HCT116 (cell line): ENCODE measurements around the gene FHIT. TPM values are rescaled to one million over a fixed set of nuclear protein-coding genes. Genes with fewer than 3 reads are reported as not detected.

Source experiments
- ATAC-seq: fragments of 200-7000 bp; cut with Tn5 transposase; 2 replicates; pipeline ENCODE4 v1.9.1; 2020; ENCODE audit warnings: mild to moderate bottlenecking, moderate library complexity
- BruUV-seq: library from RNA; stranded (reverse); fragments of 400-500 nt; replicated peaks from 2 replicates; lab custom pipeline; 2021; lab: Mats Ljungman, UMichigan
- CTCF ChIA-PET: fragments of 300-600 bp; sonication (Branson Sonifier 250); formaldehyde crosslinking; loops from one replicate; lab custom pipeline; 2021; ENCODE audit warnings: antibody characterized with exemption; lab: Charles Lee
- POLR2A ChIA-PET: fragments of 300-600, 350-600 bp; sonication (Branson Sonifier 250); formaldehyde crosslinking; loops from one replicate; lab custom pipeline; 2021; ENCODE audit warnings: antibody characterized with exemption; lab: Charles Lee
- RAD21 ChIA-PET, 2 experiments: fragments of 300-600 bp; sonication (Branson Sonifier 250); formaldehyde crosslinking; loops; one replicate each; lab custom pipeline; 2023; ENCODE audit warnings: low total read pairs in 2 of 2; ENCODE audit not compliant: uncharacterized antibody in 2 of 2, unreplicated experiment in 2 of 2, low non-redundant PET in 1 of 2; lab: Charles Lee
- DNase-seq: peaks from one replicate; pipeline ENCODE4 v3.0.0-alpha.2; 2010; ENCODE audit warnings: low read depth, low spot score
- H2AFZ ChIP-seq: fragments of 200-600 bp; shearing (Covaris generic), sonication (generic); 2 replicates; pipeline ENCODE4 v1.6.1; 2017; ENCODE audit warnings: low read depth, mixed run types, mixed read lengths, antibody characterized with exemption, low read length; ENCODE audit not compliant: poor library complexity, severe bottlenecking
- H3K27ac ChIP-seq: 2 replicates; pipeline ENCODE4 v1.5.1; 2012; ENCODE audit warnings: low read depth, low read length
- H3K27me3 ChIP-seq: fragments of 200-600 bp; sonication (generic); 2 replicates; pipeline ENCODE4 v1.6.1; 2016; ENCODE audit warnings: mixed run types, low read length, mixed read lengths; ENCODE audit not compliant: insufficient read depth
- H3K36me3 ChIP-seq, 2 experiments: fragments of 200-500 bp in 1 of 2; fragments of 200-600 bp in 1 of 2; sonication (Bioruptor generic) in 1 of 2; sonication (generic) in 1 of 2; 2 replicates each; pipeline versions ENCODE4 v1.5.1 to v1.6.1; 2014 to 2016; ENCODE audit warnings: low read length in 2 of 2, inconsistent platforms in 1 of 2, mixed read lengths in 1 of 2, mixed run types in 1 of 2; ENCODE audit not compliant: insufficient read depth in 2 of 2, control insufficient read depth in 1 of 2
- H3K4me1 ChIP-seq, 2 experiments: fragments of 200-600 bp in 1 of 2; sonication (generic) in 1 of 2; 2 replicates each; pipeline versions ENCODE4 v1.5.1 to v1.6.1; 2012 to 2017; ENCODE audit warnings: low read length in 2 of 2, inconsistent platforms in 1 of 2, mild to moderate bottlenecking in 1 of 2, mixed read lengths in 1 of 2, mixed run types in 1 of 2, moderate library complexity in 1 of 2; ENCODE audit not compliant: insufficient read depth in 2 of 2, control insufficient read depth in 1 of 2
- H3K4me2 ChIP-seq: fragments of 200-600 bp; sonication (generic); 2 replicates; pipeline ENCODE4 v1.6.1; 2017; ENCODE audit warnings: mixed run types, low read length, mixed read lengths
- H3K4me3 ChIP-seq, 2 experiments: fragments of 200-600 bp in 1 of 2; sonication (generic) in 1 of 2; replicated peaks in 1 of 2; 2 replicates each; pipeline ENCODE4 v1.5.1; 2011 to 2016; ENCODE audit warnings: low read length in 2 of 2, control low read depth in 1 of 2, low read depth in 1 of 2, mild to moderate bottlenecking in 1 of 2, mixed read lengths in 1 of 2, mixed run types in 1 of 2
- H3K79me2 ChIP-seq: fragments of 200-600 bp; sonication (generic); 2 replicates; pipeline ENCODE4 v1.6.1; 2017; ENCODE audit warnings: mild to moderate bottlenecking, mixed run types, low read length, moderate library complexity, mixed read lengths; ENCODE audit not compliant: insufficient read depth
- H3K9ac ChIP-seq: fragments of 200-600 bp; sonication (generic); 2 replicates; pipeline ENCODE4 v1.6.1; 2016; ENCODE audit warnings: low read length, mixed read lengths
- H3K9me2 ChIP-seq: fragments of 200-600 bp; sonication (generic), shearing (Covaris generic); 2 replicates; pipeline ENCODE4 v1.6.1; 2017; ENCODE audit warnings: mixed run types, mild to moderate bottlenecking, moderate library complexity; ENCODE audit not compliant: insufficient read depth
- H3K9me3 ChIP-seq, 2 experiments: fragments of 200-500 bp in 1 of 2; fragments of 200-600 bp in 1 of 2; sonication (Bioruptor generic) in 1 of 2; sonication (generic) in 1 of 2; 2 replicates each; pipeline ENCODE4 v1.6.1; 2014 to 2017; ENCODE audit warnings: low read length in 2 of 2, mixed read lengths in 2 of 2, inconsistent platforms in 1 of 2, low read depth in 1 of 2, mild to moderate bottlenecking in 1 of 2, mixed run types in 1 of 2, moderate library complexity in 1 of 2; ENCODE audit not compliant: control insufficient read depth in 1 of 2, insufficient read depth in 1 of 2
- H4K20me1 ChIP-seq: fragments of 200-600 bp; sonication (generic), shearing (Covaris generic); 2 replicates; pipeline ENCODE4 v1.6.1; 2017; ENCODE audit warnings: mixed run types, mild to moderate bottlenecking, moderate library complexity; ENCODE audit not compliant: insufficient read depth
- EZH2 ChIP-seq: fragments of 200-600 bp; sonication (generic); IDR thresholded peaks from 2 replicates; pipeline ENCODE4 v1.6.1; 2017; ENCODE audit warnings: antibody characterized with exemption, mixed run types
- FOSL1 ChIP-seq: IDR thresholded peaks from 2 replicates; pipeline ENCODE4 v1.6.1; 2012; ENCODE audit warnings: low read depth
- JUND ChIP-seq: IDR thresholded peaks from 2 replicates; pipeline ENCODE4 v1.6.1; 2012
- MAX ChIP-seq: IDR thresholded peaks from 2 replicates; pipeline ENCODE4 v1.6.1; 2012
- RAD21 ChIP-seq: IDR thresholded peaks from 2 replicates; pipeline ENCODE4 v1.6.1; 2012; ENCODE audit warnings: low read depth, mild to moderate bottlenecking
- REST ChIP-seq: IDR thresholded peaks from 2 replicates; pipeline ENCODE4 v1.6.1; 2012; ENCODE audit warnings: low read depth
- SIN3A ChIP-seq: IDR thresholded peaks from 2 replicates; pipeline ENCODE4 v1.6.1; 2012; ENCODE audit warnings: low read depth
- SP1 ChIP-seq: IDR thresholded peaks from 2 replicates; pipeline ENCODE4 v1.6.1; 2012; ENCODE audit warnings: low read depth
- TCF7L2 ChIP-seq: IDR thresholded peaks from 2 replicates; pipeline ENCODE4 v1.7.0; 2011; ENCODE audit warnings: borderline replicate concordance, inconsistent platforms; ENCODE audit not compliant: insufficient read depth, insufficient read length; ENCODE audit errors: extremely low read depth
- ZBTB33 ChIP-seq: IDR thresholded peaks from 2 replicates; pipeline ENCODE4 v1.6.1; 2011; ENCODE audit warnings: mild to moderate bottlenecking, low read length, moderate library complexity; ENCODE audit not compliant: insufficient replicate concordance; ENCODE audit errors: extremely low read depth
- intact Hi-C: fragments of 100-400 bp; cut with micrococcal nuclease; formaldehyde crosslinking; loops from 2 replicates; pipeline ENCODE4 v1.10.0; 2022
- total RNA-seq: library from RNA; stranded (reverse); gene quantifications from one replicate; pipeline ENCODE4 v1.2.1, GENCODE V29; 2021; ENCODE audit not compliant: unreplicated experiment
- TF ChIP-seq, protein P1 (sequence below): IDR thresholded peaks from 2 replicates; pipeline ENCODE4 v1.6.1; 2012
- TF ChIP-seq, protein P2 (sequence below), 3 experiments: fragments of 200-600 bp in 1 of 3; sonication (generic) in 1 of 3; IDR thresholded peaks in 2 of 3; conservative IDR thresholded peaks in 1 of 3; 2 replicates each; pipeline ENCODE4 v1.5.1; 2012 to 2017; ENCODE audit warnings: low read depth in 2 of 3, low read length in 2 of 3, antibody characterized with exemption in 1 of 3, borderline replicate concordance in 1 of 3, control low read depth in 1 of 3, mild to moderate bottlenecking in 1 of 3, mixed read lengths in 1 of 3, mixed run types in 1 of 3, moderate library complexity in 1 of 3; ENCODE audit not compliant: insufficient read depth in 1 of 3

FHIT gene
- total RNA-seq, 1 experiment from 2014 or later, result 20.1 TPM

GRCh38 chr3:61136191-61136590 is 115.1 kb downstream of the FHIT start:
- Histone ChIP-seq H3K9me2 (no peaks in the 10 kb centered on the region), H3K9ac (no peak overlapping the region), H4K20me1 (no peaks in the 10 kb centered on the region), H3K27me3 (no peaks in the 10 kb centered on the region), H3K36me3 (no peaks in the 10 kb centered on the region), H3K4me1 (peaks cover 0 to 4% of the 10 kb centered on the region in 2 experiments; a peak in 1 of 4 replicates), H3K4me3 (no peak overlapping the region), H3K9me3 (no peaks in the 10 kb centered on the region), H3K4me2 (no peak overlapping the region), H2AFZ (no peak overlapping the region), H3K27ac (no peak overlapping the region), H3K79me2 (no peaks in the 10 kb centered on the region)
- ChIA-PET CTCF (no interaction called here), RAD21 (no interaction called here), POLR2A (no interaction called here)
- TF ChIP-seq ZBTB33 (no peak), EZH2 (no peak), REST (no peak), SIN3A (no peak), JUND (no peak), FOSL1 (no peak), MAX (no peak), RAD21 (no peak), SP1 (no peak), TCF7L2 (no peak)
- TF ChIP-seq, protein P1, sequence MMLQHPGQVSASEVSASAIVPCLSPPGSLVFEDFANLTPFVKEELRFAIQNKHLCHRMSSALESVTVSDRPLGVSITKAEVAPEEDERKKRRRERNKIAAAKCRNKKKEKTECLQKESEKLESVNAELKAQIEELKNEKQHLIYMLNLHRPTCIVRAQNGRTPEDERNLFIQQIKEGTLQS, result no peak
- TF ChIP-seq, protein P2, sequence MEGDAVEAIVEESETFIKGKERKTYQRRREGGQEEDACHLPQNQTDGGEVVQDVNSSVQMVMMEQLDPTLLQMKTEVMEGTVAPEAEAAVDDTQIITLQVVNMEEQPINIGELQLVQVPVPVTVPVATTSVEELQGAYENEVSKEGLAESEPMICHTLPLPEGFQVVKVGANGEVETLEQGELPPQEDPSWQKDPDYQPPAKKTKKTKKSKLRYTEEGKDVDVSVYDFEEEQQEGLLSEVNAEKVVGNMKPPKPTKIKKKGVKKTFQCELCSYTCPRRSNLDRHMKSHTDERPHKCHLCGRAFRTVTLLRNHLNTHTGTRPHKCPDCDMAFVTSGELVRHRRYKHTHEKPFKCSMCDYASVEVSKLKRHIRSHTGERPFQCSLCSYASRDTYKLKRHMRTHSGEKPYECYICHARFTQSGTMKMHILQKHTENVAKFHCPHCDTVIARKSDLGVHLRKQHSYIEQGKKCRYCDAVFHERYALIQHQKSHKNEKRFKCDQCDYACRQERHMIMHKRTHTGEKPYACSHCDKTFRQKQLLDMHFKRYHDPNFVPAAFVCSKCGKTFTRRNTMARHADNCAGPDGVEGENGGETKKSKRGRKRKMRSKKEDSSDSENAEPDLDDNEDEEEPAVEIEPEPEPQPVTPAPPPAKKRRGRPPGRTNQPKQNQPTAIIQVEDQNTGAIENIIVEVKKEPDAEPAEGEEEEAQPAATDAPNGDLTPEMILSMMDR (IDR thresholded peaks at IDR 0.05 in 2 of 3, conservative IDR thresholded peaks at IDR 0.05 in 1 of 3; ENCODE audit: borderline replicate concordance in 1 of 3, insufficient read depth in 1 of 3, low read depth in 2 of 3, low read length in 2 of 3), result no peak
- ATAC-seq (no peak), DNase-seq (no peak)
- intact Hi-C loops, result no loop called here
- BruUV-seq, result no TSS peak
